H54 (cell line): Measurements from ENCODE around the gene SCARB1.
"Not testable (repeated sequence)": the region's sequence is repeated elsewhere in the genome, so short reads cannot be mapped to it uniquely, and the experiment has no call there.

ENCODE experiments used
- DNase-seq: peaks from one replicate; pipeline ENCODE4 v3.0.0; 2011; ENCODE audit warnings: low spot score, mixed read lengths; ENCODE audit not compliant: insufficient read length
- FAIRE-seq: peaks from 3 replicates; lab custom pipeline; 2011; peaks lifted over from hg19 to GRCh38; lab: Jason Lieb, UNC
- POLR2A ChIP-seq: IDR thresholded peaks from 2 replicates; pipeline ENCODE4 v1.6.1; 2011; ENCODE audit warnings: low read depth, mild to moderate bottlenecking, low read length

Gene SCARB1

GRCh38 chr12:124898200-124898922 is 34.7 kb upstream of the SCARB1 start:
- no peak for TF ChIP-seq POLR2A
- no peak for DNase-seq
- FAIRE-seq, result no peak

- DNase-seq (no peak), FAIRE-seq (no peak)
- no peak for TF ChIP-seq POLR2A
Measured at GRCh38 chr12:124896461-124896860, 32.8 kb upstream of the SCARB1 start.

DNA sequence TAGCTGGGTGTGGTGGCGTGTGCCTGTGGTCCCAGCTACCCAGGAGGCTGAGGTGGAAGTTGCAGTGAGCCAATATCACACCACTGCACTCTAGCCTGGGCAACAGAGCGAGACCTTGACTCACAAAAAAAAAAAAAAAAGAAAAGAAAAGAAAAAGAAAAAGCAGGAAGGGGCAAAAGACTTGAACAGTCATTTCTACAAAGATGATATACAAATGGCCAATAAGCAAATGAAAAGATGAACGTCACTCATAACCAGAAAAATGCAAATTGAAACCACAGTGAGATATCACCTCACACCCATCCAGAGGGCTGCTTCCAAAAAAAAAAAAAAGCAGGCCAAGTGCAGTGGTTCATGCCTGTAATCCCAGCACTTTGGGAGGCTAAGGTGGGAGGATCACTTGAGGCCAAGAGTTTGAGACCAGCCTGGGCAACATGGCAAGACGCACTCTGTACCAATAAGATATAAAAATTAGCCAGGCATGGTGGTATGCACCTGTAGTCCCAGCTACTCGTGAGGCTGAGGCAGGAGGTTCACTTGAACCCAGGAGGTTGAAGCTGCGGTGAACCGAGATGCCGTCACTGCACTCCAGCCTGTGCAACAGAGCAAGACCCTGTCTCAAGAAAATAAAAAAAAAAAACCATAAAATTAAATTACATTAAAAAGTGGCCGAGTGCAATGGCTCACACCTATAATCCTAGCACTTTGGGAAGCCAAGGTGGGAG is 30.3 kb upstream of the SCARB1 start:
- no peak for DNase-seq
- no peak for TF ChIP-seq POLR2A
- FAIRE-seq, result no peak

DNA sequence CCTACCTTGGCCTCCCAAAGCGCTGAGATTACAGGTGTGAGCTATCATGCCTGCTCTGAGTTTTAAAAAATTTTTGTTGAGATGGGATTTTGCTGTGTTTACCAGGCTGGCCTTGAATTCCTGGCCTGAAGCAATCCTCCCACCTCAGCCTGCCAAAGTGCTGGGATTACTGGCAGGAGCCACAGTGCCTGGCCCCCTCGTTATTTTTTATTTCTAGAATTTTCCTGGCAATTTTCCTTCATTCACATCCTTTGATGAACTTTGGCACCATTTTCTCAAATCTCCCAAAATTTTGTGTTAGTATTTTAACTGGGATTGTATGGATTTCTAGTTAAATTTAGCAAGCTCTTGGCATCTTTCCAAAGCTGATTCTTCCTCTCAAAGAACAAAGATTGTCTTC is 24.6 kb upstream of the SCARB1 start:
- no peak for FAIRE-seq

DNA sequence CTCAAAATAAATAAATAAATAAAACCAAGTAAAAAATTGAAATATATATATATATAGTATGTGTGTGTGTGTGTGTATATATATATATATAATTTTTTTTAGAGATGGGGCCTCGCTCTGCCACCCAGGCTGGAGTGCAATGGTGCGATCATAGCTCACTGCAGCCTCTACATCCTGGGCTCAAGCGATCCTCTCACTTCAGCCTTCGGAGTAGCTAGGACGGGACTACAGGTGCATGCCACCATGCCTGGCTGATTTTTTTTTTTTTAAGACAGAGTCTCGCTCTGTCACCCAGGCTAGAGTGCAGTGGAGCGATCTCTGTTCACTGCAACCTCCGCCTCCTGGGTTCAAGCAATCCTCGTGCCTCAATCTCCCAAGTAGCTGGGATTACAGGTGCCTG is 24.1 kb upstream of the SCARB1 start:
- DNase-seq, FAIRE-seq: not testable (repeated sequence)

More for the DNA sequence above, 24.6 kb upstream of the SCARB1 start:
- no peak for DNase-seq
- no peak for TF ChIP-seq POLR2A

- no peak for DNase-seq
- TF ChIP-seq POLR2A, result no peak
- FAIRE-seq, result no peak
Measured at GRCh38 chr12:124884587-124885438, 21.1 kb upstream of the SCARB1 start.

DNA sequence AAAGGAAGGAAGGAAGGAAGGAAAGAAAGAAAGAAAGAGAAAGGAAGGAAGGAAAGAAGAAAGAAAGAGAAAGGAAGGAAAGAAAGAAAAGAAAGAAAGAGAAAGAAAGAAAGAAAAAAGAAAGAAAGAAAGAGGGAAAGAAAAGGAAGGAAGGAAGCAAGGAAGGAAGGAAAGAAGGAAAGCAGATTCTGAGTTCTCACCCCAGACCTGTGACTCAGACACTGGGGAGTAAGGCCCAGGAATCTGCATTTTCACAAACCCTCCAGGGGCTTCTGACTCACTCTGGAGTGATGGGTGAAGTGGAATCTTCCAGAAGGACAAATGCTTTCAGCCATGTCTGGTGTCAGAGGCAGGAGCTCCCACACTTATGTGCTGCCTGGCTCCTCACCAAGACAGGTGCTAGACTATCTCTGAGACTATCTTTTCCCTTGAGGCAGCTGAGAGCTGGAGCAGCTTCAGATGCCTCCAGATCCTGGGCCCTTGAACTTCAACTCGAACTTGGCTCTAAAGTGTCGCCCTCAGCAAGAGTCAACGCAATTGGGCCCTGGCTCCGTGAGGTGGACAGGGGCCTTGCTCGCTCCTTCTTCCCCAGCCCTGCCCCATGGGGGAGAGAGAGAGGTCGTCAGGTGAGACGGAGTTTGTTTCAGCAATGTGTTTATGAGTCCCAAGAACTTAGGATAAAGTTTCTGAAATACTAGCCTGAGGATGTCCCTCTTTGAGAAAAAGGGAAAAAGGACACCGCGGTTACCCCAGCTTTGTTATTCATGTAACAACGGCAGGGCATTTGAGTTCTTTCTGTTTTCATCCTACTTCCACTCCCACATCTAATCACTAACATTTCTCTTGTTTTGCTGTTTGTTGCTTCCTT is 19.8 kb upstream of the SCARB1 start:
- no peak for DNase-seq
- no peak for FAIRE-seq
- no peak for TF ChIP-seq POLR2A

GRCh38 chr12:124881123-124881522 is 17.5 kb upstream of the SCARB1 start:
- DNase-seq, result no peak
- no peak for FAIRE-seq
- TF ChIP-seq POLR2A, result no peak

- DNase-seq, result not testable (repeated sequence)
- FAIRE-seq, result peak; percentile 27
Measured at GRCh38 chr12:124880335-124880734, 16.7 kb upstream of the SCARB1 start.

- TF ChIP-seq POLR2A, result no peak
- FAIRE-seq, result no peak
Measured at GRCh38 chr12:124878795-124879516, 15.3 kb upstream of the SCARB1 start.

DNA sequence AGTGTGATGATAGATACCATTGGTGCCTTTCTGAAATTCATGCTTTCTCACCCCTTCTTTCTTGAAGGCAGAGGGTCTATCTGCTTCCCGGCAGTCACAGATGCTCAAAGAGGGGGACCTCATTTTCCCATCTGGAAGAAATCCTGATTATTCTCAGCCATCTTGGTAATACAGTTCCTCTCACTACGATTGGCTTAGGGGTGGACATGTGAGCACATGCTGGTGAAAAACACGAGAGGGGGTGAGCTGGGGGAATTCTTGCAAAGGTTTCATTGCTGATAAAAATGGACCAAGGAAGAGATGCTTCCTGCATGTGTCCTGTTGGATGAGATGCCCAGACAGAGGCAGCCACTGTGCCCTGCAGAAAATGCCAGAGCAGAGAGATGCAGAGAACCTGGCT is 13.8 kb upstream of the SCARB1 start:
- no peak for DNase-seq
- no peak for FAIRE-seq
- TF ChIP-seq POLR2A, result no peak

More at GRCh38 chr12:124878795-124879516, 15.3 kb upstream of the SCARB1 start:
- no peak for DNase-seq

GRCh38 chr12:124876171-124876570 is 12.5 kb upstream of the SCARB1 start:
- no peak for FAIRE-seq

GRCh38 chr12:124875803-124876132 is 12.1 kb upstream of the SCARB1 start:
- TF ChIP-seq POLR2A, result no peak
- no peak for DNase-seq
- no peak for FAIRE-seq

More at GRCh38 chr12:124876171-124876570, 12.5 kb upstream of the SCARB1 start:
- no peak for DNase-seq
- TF ChIP-seq POLR2A, result no peak
